Hepatocyte (in vitro differentiated cells): ENCODE measurements around the gene SHISAL2A.

Experiments used
- EZH2 ChIP-seq: fragments of 200-600 bp; sonication (generic); IDR thresholded peaks from 2 replicates; pipeline ENCODE4 v1.6.1; 2016; ENCODE audit warnings: antibody characterized with exemption, mild to moderate bottlenecking, borderline replicate concordance
- EZH2phosphoT487 ChIP-seq: fragments of 200-600 bp; sonication (generic); IDR thresholded peaks from one replicate; pipeline ENCODE4 v1.6.1; 2018; ENCODE audit warnings: antibody characterized with exemption, mild to moderate bottlenecking, low read depth, moderate library complexity; ENCODE audit not compliant: unreplicated experiment, severe bottlenecking
- TF ChIP-seq, protein P1 (sequence below): fragments of 200-600 bp; sonication (generic); IDR thresholded peaks from 2 replicates; pipeline ENCODE4 v1.5.1; 2016; ENCODE audit warnings: antibody characterized with exemption, mild to moderate bottlenecking; ENCODE audit not compliant: poor library complexity

GRCh38 chr1:52669696-52670095, 36.7 kb downstream of the SHISAL2A start:
- TF ChIP-seq, protein P1, sequence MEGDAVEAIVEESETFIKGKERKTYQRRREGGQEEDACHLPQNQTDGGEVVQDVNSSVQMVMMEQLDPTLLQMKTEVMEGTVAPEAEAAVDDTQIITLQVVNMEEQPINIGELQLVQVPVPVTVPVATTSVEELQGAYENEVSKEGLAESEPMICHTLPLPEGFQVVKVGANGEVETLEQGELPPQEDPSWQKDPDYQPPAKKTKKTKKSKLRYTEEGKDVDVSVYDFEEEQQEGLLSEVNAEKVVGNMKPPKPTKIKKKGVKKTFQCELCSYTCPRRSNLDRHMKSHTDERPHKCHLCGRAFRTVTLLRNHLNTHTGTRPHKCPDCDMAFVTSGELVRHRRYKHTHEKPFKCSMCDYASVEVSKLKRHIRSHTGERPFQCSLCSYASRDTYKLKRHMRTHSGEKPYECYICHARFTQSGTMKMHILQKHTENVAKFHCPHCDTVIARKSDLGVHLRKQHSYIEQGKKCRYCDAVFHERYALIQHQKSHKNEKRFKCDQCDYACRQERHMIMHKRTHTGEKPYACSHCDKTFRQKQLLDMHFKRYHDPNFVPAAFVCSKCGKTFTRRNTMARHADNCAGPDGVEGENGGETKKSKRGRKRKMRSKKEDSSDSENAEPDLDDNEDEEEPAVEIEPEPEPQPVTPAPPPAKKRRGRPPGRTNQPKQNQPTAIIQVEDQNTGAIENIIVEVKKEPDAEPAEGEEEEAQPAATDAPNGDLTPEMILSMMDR: no peak
- TF ChIP-seq EZH2: no peak
- no peak for TF ChIP-seq EZH2phosphoT487
